Middle frontal gyrus (tissue), 1 donor: ENCODE results near the gene TPRA1.

ENCODE experiments used
- DNase-seq: peaks from one replicate; pipeline ENCODE4 v3.0.0-alpha.2; 2015; ENCODE audit warnings: low spot score; ENCODE audit errors: extremely low spot score

Gene TPRA1

DNA sequence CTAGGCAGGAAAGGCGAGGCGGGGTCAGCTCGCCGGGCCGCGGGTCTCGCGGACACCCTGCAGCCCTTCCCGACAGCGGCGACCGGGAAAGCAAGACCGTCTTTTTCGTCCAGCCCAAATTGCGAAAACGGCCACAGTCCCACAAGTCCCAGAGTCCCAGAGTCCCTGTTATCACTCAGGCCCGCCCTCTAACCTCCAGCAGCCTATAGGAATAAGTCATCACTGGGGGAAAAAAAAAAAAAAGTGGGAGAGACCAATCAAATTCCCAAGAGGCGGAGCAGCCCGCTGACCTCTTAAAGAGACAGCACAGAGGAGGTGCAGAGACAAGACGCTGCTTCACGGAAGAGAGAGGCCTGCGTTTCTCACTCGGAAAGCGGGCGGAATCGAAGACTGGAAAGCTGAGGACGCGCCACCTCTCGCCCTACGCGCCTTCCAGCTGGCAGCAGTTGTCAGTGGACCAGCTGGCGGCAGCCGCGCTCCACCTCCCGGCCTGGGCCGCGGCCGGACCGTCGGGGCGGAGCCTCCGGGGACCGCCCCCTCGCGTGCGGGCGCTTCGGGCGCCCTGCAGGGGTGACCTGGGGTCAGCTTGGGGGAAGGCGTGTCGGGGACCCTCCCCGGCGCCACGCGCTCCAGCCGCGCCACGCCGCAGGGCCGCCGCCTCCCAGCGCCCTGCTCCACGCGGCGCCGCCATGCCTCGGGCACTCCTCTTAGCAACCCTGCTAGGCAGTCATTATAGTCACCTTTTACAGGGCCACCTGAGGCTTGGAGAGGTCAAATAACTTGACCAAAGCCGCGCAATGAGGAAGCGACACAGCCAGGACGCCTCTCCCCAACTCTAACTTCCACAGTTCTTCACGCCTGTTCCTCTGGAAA lies at the start of gene TPRA1:
Gene TPRA1 (minus strand): TSS at position 141 of the 873 bp plus-strand sequence. CDS start 10,587 bp downstream, outside the sequence.
- peak; percentile 89 for DNase-seq

- DNase-seq = no peak
Observed at GRCh38 chr3:127640042-127640355, 49.5 kb upstream of the TPRA1 start.

DNA sequence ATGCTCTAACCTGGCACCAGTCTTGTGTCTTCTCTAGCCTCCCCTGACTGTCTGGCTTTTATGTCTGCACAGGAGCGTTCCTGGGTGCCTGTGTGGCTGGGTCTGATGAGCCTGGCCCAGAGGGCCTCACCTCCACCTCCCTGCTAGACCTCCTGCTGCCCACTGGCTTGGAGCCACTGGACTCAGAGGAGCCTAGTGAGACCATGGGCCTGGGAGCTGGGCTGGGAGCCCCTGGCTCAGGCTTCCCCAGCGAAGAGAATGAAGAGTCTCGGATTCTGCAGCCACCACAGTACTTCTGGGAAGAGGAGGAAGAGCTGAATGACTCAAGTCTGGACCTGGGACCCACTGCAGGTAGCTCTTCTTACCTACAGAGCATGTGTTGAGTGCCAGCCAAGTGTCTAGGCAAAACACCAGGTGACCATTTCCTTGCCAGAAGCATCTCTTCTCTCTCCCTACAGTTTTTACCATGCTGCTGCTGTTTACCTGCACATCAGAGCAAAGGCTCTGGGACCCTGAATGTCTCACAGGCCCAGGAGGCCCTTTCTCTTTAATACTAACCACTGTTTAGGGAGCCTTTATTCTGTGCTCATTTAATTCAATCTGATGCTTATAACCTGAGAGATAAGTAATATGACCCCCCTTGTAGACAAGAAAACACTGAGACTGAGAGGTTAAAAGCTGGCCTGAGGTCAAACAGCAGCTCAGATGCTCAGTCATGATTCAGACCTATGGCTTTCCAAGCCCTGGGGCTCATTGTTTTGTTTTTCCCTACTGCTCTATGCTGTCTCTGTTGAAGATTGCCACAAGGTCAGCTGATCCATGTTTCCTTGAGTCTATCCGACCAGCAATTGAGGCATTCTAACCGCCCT lies 48.9 kb upstream of the TPRA1 start:
- DNase-seq = no peak

GRCh38 chr3:127637971-127638370 lies 47.4 kb upstream of the TPRA1 start:
- DNase-seq = no peak

DNA sequence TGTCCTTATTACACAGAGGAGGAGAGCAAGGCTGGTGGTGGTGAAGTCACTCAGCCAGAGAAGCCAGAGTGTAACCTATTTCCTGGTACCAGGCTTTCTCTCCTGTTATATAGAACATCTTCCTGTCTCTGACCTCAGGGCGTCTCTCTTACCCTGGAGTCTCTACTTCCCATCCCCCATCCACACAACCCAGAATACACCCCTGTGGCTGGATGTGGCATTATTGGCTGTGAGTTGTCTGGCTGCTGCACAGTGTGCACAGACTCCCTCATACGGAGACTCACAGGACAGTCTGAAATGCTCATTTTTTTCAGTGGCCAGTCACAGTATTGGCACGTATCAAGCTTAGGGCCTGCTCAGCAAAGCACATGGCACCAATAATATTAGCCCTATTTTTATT lies 47.0 kb upstream of the TPRA1 start:
- DNase-seq = no peak

- DNase-seq = no peak
Observed at GRCh38 chr3:127634653-127635052, 44.1 kb upstream of the TPRA1 start.

GRCh38 chr3:127632035-127632820 lies 41.7 kb upstream of the TPRA1 start:
- no peak for DNase-seq

DNA sequence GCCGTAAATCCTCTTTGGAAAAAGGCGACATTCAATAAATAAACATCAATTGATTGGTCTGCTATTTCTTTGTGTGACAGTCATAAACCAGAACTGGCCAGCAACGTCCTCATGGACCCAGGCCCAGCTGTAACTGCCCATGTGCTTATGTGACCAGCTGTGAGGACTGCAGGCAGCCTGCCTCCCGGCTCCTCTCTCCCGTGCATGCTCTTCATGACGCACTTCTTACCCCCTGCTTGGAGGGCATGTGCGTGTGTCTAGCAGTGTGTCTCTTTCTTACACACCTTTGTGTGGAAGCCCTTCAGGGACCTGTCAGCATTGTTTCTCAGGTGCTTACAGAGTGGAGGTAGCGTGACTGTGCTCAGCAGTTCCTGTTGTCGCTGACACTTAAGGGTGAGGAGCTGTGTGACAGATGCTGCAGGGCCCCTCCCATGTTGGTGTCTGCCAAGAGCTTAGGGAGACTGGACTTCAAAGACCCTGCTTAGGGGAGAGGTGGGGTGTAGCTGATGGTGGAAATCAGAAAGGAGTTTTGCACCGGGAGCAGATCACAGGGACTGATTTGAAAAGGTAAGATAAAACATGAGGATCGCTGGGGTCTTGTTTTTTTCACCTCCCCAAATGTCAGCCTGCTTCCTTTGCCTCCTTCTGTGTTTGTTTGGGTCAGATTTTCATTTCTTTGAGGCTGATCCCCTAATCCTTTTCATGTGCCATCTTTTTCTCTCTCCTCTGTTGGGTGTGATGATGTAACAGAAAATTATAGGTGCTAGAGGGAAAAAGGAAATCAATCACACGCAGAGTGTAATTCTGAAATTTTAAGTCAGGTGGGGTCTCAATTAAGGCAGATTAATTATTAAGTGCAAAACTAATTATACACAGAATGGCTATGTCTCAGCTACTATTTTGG lies 40.5 kb upstream of the TPRA1 start:
- no peak for DNase-seq

- no peak for DNase-seq
Observed at GRCh38 chr3:127629467-127630403, 39.2 kb upstream of the TPRA1 start.

- DNase-seq = peak; percentile 57
Observed at GRCh38 chr3:127628788-127629466, 38.4 kb upstream of the TPRA1 start, which contains the start of gene PODXL2. PODXL2 (plus strand) TSS chr3:127629185; CDS start chr3:127629220, 35 bp downstream.

GRCh38 chr3:127628426-127628787 lies 37.9 kb upstream of the TPRA1 start:
- DNase-seq = no peak

GRCh38 chr3:127625821-127626220 lies 35.3 kb upstream of the TPRA1 start:
- DNase-seq = no peak

- no peak for DNase-seq
Observed at GRCh38 chr3:127624063-127624462, 33.5 kb upstream of the TPRA1 start.

- DNase-seq = no peak
Observed at GRCh38 chr3:127622772-127623576, 32.4 kb upstream of the TPRA1 start.

DNA sequence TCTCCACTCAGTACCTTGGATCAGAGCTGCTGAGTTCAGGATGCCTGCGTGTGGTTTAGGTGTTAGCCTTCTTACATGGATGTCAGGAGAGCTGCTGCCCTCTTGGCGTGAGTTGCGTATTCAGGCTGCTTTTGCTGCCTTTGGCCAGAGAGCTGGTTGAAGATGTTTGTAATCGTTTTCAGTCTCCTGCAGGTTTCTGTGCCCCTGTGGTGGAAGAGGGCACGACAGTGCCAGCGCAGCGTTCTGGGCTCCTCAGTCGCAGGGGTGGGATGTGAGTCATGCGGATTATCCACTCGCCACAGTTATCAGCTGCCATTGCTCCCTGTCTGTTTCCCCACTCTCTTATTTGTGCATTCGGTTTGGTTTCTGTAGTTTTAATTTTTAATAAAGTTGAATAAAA lies 31.5 kb upstream of the TPRA1 start:
- no peak for DNase-seq

DNA sequence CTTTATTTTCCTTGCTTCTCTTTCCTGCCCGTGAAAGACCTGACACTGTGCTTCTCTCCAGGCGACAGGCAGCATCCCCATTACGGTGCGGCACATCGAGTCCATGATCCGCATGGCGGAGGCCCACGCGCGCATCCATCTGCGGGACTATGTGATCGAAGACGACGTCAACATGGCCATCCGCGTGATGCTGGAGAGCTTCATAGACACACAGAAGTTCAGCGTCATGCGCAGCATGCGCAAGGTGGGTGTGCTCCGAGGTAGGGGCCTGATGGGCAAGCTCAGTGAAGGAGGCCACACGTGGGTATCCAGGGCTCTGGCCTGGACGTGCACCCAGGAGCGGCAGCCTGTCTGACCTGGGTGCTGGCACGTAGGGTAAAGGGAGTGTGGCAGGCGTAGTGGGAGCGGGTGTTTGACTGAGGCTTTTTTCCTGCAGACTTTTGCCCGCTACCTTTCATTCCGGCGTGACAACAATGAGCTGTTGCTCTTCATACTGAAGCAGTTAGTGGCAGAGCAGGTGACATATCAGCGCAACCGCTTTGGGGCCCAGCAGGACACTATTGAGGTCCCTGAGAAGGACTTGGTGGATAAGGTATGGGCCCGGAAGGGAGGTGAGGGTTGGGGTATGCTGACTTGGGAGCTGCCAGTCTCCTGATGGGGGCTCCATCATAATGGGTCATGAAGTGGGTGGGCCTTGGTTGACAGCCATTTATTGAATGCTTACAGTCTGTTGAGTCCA lies 30.3 kb upstream of the TPRA1 start:
- DNase-seq = no peak

DNA sequence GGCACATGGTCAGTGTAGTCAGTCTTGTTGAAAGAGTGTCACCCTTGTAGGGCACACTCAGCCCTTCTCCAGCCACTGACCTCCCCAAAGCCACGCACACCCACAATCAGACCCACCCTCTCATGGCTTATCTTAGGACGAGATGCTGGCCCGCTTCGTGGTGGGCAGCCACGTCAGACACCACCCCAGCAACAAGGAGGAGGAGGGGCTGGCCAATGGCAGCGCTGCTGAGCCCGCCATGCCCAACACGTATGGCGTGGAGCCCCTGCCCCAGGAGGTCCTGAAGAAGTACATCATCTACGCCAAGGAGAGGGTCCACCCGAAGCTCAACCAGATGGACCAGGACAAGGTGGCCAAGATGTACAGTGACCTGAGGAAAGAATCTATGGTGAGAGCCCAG lies 28.4 kb upstream of the TPRA1 start:
- no peak for DNase-seq
